ENCODE results near the gene UQCC5.
"Not testable (repeated sequence)": the region's sequence is repeated elsewhere in the genome, so short reads cannot be mapped to it uniquely, and the experiment has no call there.

Gene UQCC5

DNA sequence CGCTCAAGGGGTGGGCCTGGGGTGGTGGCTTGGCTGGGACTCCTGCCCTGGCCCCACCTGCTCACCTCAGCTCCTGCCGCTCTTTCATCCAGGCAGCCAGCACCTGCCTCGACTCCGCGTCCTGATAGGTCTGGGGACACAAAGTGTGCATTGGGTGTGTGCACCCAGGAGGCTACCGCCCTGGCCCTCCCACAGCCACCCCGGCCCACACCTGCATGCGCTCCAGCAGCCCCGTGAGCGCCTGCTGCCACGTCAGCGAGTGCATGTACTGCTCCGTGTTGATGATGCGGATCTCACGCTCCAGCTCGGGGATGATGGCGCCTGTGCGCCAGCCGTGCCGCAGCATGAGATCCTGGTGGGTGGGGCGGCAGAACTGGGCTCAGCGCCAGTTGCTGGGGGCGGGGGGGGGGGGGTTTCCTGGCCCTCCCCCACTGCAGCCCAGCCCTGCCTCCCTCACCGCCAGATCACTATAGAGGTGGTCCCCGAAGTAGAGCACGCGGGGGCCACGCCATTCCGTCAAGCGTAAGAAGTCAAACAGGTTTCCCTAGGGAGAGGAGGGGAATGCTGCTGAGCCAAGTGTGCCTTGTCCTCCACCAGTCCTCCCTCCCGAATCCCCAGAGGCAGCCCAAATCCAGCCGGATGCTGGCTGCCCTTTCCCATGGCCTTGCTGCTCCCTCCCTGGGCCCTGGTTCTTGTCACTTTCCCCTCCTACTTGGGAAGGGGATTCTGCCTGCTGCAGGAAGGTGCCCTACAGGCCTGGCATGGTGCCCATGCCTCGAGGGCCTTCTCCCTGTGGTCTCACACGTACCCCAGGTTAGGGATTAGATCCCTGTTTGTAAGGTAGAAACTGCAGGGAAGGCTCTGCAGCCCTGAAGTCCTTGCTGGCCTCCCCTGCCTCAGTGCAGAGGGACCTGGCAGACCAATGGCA lies 11.4 kb upstream of the UQCC5 start:
- DNase-seq (ENCODE audit: low spot score), result no peak
- TF ChIP-seq, protein P1, sequence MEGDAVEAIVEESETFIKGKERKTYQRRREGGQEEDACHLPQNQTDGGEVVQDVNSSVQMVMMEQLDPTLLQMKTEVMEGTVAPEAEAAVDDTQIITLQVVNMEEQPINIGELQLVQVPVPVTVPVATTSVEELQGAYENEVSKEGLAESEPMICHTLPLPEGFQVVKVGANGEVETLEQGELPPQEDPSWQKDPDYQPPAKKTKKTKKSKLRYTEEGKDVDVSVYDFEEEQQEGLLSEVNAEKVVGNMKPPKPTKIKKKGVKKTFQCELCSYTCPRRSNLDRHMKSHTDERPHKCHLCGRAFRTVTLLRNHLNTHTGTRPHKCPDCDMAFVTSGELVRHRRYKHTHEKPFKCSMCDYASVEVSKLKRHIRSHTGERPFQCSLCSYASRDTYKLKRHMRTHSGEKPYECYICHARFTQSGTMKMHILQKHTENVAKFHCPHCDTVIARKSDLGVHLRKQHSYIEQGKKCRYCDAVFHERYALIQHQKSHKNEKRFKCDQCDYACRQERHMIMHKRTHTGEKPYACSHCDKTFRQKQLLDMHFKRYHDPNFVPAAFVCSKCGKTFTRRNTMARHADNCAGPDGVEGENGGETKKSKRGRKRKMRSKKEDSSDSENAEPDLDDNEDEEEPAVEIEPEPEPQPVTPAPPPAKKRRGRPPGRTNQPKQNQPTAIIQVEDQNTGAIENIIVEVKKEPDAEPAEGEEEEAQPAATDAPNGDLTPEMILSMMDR (IDR thresholded peaks at IDR 0.05; ENCODE audit: borderline replicate concordance, control extremely low read depth, extremely low read depth, insufficient read depth, missing control alignments), result no peak
- in situ Hi-C loops (cut with MboI; ENCODE audit: low sequenced_read_pairs, unreplicated experiment), result no loop called here

DNA sequence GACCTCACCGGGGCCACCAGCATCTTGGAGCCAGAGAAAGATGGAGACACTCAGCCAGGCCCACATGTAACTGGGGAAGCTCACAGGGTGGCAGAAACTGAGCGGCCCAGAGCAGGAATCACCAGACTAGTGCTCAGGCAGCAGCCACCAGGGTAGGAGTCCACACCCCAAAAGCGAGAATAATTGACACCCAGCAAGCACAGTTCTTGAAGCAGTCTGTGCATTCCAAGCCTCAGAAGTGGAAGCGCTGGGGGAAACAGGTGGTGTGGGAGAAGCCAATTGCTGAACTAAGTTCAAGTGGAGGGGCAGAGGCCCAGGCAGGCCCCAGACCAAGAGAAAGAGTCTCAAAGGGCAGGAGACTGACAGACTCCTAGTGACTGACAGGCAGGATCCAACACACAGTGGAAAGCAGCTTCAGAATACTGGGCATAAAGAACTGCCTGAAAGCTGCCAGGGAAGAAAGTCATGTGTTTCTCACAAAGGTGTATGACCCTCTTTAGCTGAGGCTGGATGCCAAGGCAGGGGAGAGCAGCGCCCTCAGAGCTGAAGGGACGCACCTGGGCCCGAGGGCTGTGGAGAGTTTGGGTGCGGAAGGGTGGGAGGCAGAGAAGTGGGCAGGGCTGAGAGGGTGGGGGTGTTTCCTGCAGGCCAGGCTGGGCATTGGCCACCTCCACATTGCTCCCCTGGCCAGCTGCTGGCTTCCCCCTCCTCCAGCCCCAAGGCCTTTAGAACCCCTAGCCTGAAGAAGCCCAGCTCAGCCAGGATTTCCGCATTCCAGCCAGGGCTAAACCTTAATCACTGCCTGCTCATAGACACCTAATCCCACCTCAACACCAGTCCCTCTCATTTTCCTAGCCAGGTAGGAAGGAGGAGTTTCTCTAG lies 10.5 kb upstream of the UQCC5 start:
- TF ChIP-seq, protein P1 (IDR thresholded peaks at IDR 0.05; ENCODE audit: borderline replicate concordance, control extremely low read depth, extremely low read depth, insufficient read depth, missing control alignments), result no peak
- DNase-seq (ENCODE audit: low spot score), result no peak
- in situ Hi-C loops (cut with MboI; ENCODE audit: low sequenced_read_pairs, unreplicated experiment), result no loop called here

DNA sequence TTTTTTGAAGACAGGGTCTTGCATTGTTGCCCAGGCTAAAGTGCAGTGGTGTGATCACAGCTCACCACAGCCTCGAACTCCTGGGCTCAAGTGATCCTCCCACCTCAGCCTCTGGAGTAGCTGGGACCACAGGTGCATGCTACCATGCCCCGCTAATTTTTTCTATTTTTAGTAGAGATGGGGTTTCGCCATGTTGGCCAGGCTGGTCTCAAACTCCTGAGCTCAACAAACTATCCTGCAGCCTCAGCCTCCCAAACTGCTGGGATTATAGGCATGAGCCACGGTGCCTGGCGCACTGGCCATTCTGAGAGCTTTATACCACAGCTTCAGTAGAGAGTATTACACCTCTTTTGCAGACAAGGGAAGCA lies 9.8 kb upstream of the UQCC5 start:
- DNase-seq (ENCODE audit: low spot score); in situ Hi-C loops (cut with MboI; ENCODE audit: low sequenced_read_pairs, unreplicated experiment): not testable (repeated sequence)

DNA sequence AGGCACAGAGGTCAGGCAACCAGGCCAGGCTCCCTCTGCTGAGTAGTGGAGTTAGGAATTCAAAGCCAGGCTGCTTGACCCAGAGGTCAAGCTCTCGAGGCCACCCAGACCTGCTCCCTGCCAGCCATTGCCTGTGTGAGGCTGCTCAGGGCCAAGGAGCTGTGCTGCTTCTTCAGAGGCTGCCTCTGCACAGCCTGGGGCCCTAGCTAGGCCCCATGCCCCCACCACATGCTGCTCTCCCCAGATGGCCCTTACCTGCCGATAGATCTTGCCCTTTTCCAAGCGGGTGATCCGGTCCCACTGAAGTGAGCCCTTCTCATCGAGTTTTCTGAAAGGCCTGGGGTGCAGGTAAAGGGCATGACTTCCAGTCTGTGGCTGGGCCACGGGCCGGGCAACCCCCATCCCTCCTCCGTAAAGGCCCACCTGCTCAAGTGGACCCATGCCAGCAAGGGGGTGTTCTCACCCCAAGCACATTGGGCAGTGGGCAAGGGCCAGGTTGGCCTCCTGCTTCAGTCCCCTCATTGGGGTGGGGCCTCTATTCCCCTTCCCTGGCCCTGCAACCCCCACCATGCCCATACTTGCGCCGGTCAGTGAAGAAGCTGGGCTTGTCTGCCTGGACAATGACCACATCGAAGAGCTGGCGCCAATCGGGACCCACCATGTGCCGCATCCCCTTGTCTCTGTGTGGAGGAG lies 9.2 kb upstream of the UQCC5 start:
- in situ Hi-C loops (cut with MboI; ENCODE audit: low sequenced_read_pairs, unreplicated experiment), result no loop called here
- DNase-seq (ENCODE audit: low spot score), result no peak
- TF ChIP-seq, protein P1 (IDR thresholded peaks at IDR 0.05; ENCODE audit: borderline replicate concordance, control extremely low read depth, extremely low read depth, insufficient read depth, missing control alignments), result no peak

DNA sequence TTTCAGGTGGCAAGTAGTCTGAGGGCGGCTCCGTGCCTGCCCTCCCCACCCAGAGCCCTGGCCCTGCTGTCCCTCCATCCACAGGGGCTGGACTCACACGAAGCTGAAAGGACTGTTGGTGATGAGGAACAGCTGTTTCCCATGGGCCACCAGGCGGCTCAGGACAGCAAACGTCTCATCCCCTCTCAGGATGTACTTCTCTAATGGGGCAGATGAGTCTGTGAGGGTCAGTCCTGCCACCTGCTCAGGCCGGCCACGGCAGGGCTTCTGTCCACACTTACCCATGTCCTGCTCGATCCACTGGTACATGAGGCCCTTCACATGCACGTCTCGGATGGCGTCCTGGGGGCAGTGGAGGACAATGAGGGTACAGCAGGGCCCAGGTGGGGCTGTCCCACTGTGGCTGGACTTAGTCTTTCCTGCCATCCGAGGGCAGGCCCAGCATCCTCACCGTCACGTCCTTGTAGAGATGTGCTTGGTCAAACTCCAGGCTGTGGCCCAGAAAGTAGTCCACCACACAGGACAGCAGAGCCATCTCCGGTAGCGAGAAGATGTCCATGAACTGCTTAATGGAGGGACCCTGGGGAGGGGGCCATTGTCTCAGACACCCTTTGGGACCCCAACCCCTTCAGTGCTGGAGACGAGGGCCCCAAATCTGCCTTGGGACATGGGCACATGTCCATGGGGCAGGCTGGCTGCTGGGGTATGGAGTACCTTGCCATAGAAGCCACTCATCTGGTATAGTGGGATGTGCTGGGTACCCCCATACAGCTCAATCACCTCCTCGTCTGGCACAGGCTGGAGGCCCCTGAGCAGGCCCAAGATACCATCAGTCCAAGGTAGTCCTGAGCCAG lies 8.4 kb upstream of the UQCC5 start:
- TF ChIP-seq, protein P1 (IDR thresholded peaks at IDR 0.05; ENCODE audit: borderline replicate concordance, control extremely low read depth, extremely low read depth, insufficient read depth, missing control alignments), result no peak
- no peak for DNase-seq (ENCODE audit: low spot score)

DNA sequence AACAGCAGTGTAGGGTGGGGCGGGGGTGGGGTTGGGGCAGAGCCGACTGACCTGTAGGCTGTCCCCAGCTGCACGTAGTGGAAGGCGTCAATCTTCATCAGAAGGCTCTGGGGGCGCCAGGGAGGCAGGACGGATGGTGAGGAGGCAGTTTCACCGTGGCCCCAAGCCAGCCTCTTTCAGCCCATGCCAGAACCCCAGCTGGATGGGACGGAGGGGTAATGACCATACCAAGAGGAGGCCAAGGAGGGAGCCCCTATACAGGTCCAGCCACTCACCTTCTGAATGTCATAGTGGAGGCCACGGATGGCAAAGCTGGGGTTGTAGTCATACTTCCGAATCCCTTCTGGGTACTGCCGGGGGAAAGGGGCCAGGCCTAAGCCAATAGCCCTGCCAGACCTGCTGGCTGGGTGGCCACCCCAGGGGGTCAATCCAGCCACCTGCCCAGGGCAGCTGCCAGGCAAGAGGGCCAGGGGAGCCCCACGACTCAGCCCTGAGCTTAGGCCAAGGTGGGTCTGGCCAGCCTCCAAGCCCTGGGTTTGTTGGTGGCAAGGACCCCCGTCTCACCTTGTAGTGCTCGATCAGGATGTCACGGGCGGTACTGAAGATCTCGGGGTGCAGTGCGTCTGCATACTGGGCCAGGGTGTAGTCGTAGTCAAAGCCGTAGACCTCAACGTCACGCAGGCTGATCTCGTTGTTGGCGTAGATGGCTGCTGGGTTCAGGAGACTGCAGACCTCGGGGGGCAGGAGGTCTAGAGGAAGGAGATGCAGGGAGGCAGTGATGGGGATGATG lies 7.6 kb upstream of the UQCC5 start:
- no peak for DNase-seq (ENCODE audit: low spot score)
- TF ChIP-seq, protein P1 (IDR thresholded peaks at IDR 0.05; ENCODE audit: borderline replicate concordance, control extremely low read depth, extremely low read depth, insufficient read depth, missing control alignments), result no peak
- in situ Hi-C loops (cut with MboI; ENCODE audit: low sequenced_read_pairs, unreplicated experiment), result no loop called here

More for the DNA sequence above, 8.4 kb upstream of the UQCC5 start:
- in situ Hi-C loops (cut with MboI; ENCODE audit: low sequenced_read_pairs, unreplicated experiment), result no loop called here
